CD4-positive, CD25-positive, alpha-beta regulatory T cell (primary cell): ENCODE measurements around the gene ZNF664. TPM values are rescaled to one million over a fixed set of nuclear protein-coding genes. Genes with fewer than 3 reads are reported as not detected.

Experiments used
- ATAC-seq, 2 donors: fragments of 150-1000 bp; cut with Tn5 transposase; one replicate each; pipeline ENCODE4 v1.10.0; 2021; ENCODE audit warnings: low read depth in 2 of 2, moderate number of reproducible peaks in 2 of 2, moderate library complexity in 1 of 2
- DNase-seq, 3 donors: peaks; one replicate each; pipeline versions ENCODE4 v3.0.0 to v3.0.0-alpha.2; 2012 to 2022; ENCODE audit warnings: mixed read lengths in 1 of 3
- H3K27ac ChIP-seq: one replicate; pipeline ENCODE4 v1.7.0; 2013; ENCODE audit warnings: mild to moderate bottlenecking, low read length; ENCODE audit not compliant: insufficient read depth, poor library complexity, severe bottlenecking
- H3K27me3 ChIP-seq: one replicate; pipeline ENCODE4 v1.7.0; 2013; ENCODE audit warnings: low read length; ENCODE audit not compliant: control insufficient read depth, insufficient read depth
- H3K36me3 ChIP-seq: one replicate; pipeline ENCODE4 v1.7.0; 2013; ENCODE audit warnings: mild to moderate bottlenecking, low read length, moderate library complexity; ENCODE audit not compliant: control insufficient read depth, insufficient read depth
- H3K4me1 ChIP-seq: 2 replicates; pipeline ENCODE4 v1.7.0; 2013; ENCODE audit warnings: mild to moderate bottlenecking, low read length; ENCODE audit not compliant: insufficient read depth, control insufficient read depth, poor library complexity, severe bottlenecking
- H3K4me3 ChIP-seq: one replicate; pipeline ENCODE4 v1.7.0; 2013; ENCODE audit warnings: low read depth, mild to moderate bottlenecking, low read length, moderate library complexity
- H3K9me3 ChIP-seq, 2 experiments: 1 replicate in 1 of 2; 2 replicates in 1 of 2; pipeline ENCODE4 v1.7.0; 2013; ENCODE audit warnings: low read length in 2 of 2, mild to moderate bottlenecking in 1 of 2, moderate library complexity in 1 of 2; ENCODE audit not compliant: control insufficient read depth in 2 of 2
- H3K27ac Mint-ChIP-seq, 3 donors: one replicate each; pipeline ENCODE4 v1.8.0; 2020 to 2022; ENCODE audit warnings: mild to moderate bottlenecking in 3 of 3, mixed read lengths in 3 of 3, moderate library complexity in 2 of 3
- H3K27me3 Mint-ChIP-seq: one replicate; pipeline ENCODE4 v1.8.0; 2022; ENCODE audit warnings: mild to moderate bottlenecking, mixed read lengths
- H3K36me3 Mint-ChIP-seq: one replicate; pipeline ENCODE4 v1.8.0; 2020; ENCODE audit warnings: mixed read lengths
- H3K4me1 Mint-ChIP-seq, 4 donors: one replicate each; pipeline ENCODE4 v1.8.0; 2020 to 2022; ENCODE audit warnings: mixed read lengths in 4 of 4, mild to moderate bottlenecking in 1 of 4
- H3K4me3 Mint-ChIP-seq, 4 donors: one replicate each; pipeline ENCODE4 v1.8.0; 2020 to 2022; ENCODE audit warnings: mild to moderate bottlenecking in 4 of 4, mixed read lengths in 4 of 4, moderate library complexity in 3 of 4
- H3K9me3 Mint-ChIP-seq, 7 donors: one replicate each; pipeline ENCODE4 v1.8.0; 2020 to 2022; ENCODE audit warnings: mixed read lengths in 7 of 7, mild to moderate bottlenecking in 3 of 7, moderate library complexity in 2 of 7
- polyA plus RNA-seq, 4 donors: library from polyadenylated mRNA; unstranded; fragments of 300-500 nt; fragmentation: Illumina TruSeq; gene quantifications; one replicate each; pipeline ENCODE4 v1.2.3, GENCODE V29; 2021
- total RNA-seq: library from RNA; stranded (reverse); gene quantifications from one replicate; pipeline ENCODE4 v1.2.3, GENCODE V29; 2022

The ZNF664 gene
- total and polyA plus RNA-seq, 5 donors from 2014 or later = 6.9 to 24.5 (median 10.0) TPM

GRCh38 chr12:124030510-124030909, 57.5 kb downstream of the ZNF664 start:
- Mint-ChIP-seq H3K4me3 (no peak overlapping the region), H3K9me3 (no peaks in the 10 kb centered on the region), H3K27me3 (peaks cover 8% of the 10 kb centered on the region), H3K36me3 (peaks cover 3% of the 10 kb centered on the region), H3K4me1 (no peaks in the 10 kb centered on the region), H3K27ac (no peak overlapping the region)
- Histone ChIP-seq H3K27ac (no peak overlapping the region), H3K4me3 (no peak overlapping the region), H3K27me3 (no peaks in the 10 kb centered on the region), H3K9me3 (no peaks in the 10 kb centered on the region), H3K4me1 (no peaks in the 10 kb centered on the region), H3K36me3 (no peaks in the 10 kb centered on the region)
- DNase-seq (no peak), ATAC-seq (no peak)

- peaks cover 3% of the 10 kb centered on the region for H3K36me3 Mint-ChIP-seq
- DNase-seq (no peak), ATAC-seq (no peak)
- H3K4me1 Mint-ChIP-seq = no peaks in the 10 kb centered on the region
- Histone ChIP-seq H3K9me3 (no peaks in the 10 kb centered on the region), H3K4me1 (no peaks in the 10 kb centered on the region), H3K27ac (no peak overlapping the region), H3K4me3 (no peak overlapping the region), H3K36me3 (no peaks in the 10 kb centered on the region), H3K27me3 (no peaks in the 10 kb centered on the region)
- H3K27ac Mint-ChIP-seq = no peak overlapping the region
- H3K4me3 Mint-ChIP-seq = no peak overlapping the region
- no peaks in the 10 kb centered on the region for H3K9me3 Mint-ChIP-seq
- peaks cover 4% of the 10 kb centered on the region for H3K27me3 Mint-ChIP-seq
Measured at GRCh38 chr12:124031058-124031457, 58.0 kb downstream of the ZNF664 start.

GRCh38 chr12:124032265-124032886, 59.4 kb downstream of the ZNF664 start:
- ATAC-seq = peak in 1 of 2 donors; percentile 39
- H3K27me3 ChIP-seq = no peaks in the 10 kb centered on the region
- Mint-ChIP-seq H3K4me3 (no peak overlapping the region), H3K27ac (no peak overlapping the region), H3K36me3 (peaks cover 3% of the 10 kb centered on the region), H3K4me1 (no peaks in the 10 kb centered on the region), H3K27me3 (peaks cover 10% of the 10 kb centered on the region), H3K9me3 (peaks cover 0 to 2% (median 0%) of the 10 kb centered on the region in 7 donors)
- no peaks in the 10 kb centered on the region for H3K36me3 ChIP-seq
- H3K4me1 ChIP-seq = no peaks in the 10 kb centered on the region
- DNase-seq = peak in 1 of 3 donors; percentile 21
- no peaks in the 10 kb centered on the region for H3K9me3 ChIP-seq
- no peak overlapping the region for H3K4me3 ChIP-seq
- no peak overlapping the region for H3K27ac ChIP-seq

- ATAC-seq (no peak), DNase-seq (no peak)
- H3K27me3 Mint-ChIP-seq = peaks cover 10% of the 10 kb centered on the region
- no peak overlapping the region for H3K4me3 ChIP-seq
- peaks cover 0 to 2% (median 0%) of the 10 kb centered on the region in 7 donors for H3K9me3 Mint-ChIP-seq
- no peak overlapping the region for H3K27ac Mint-ChIP-seq
- H3K27ac ChIP-seq = no peak overlapping the region
- H3K27me3 ChIP-seq = no peaks in the 10 kb centered on the region
- no peaks in the 10 kb centered on the region for H3K36me3 ChIP-seq
- no peaks in the 10 kb centered on the region for H3K4me1 ChIP-seq
- H3K4me3 Mint-ChIP-seq = no peak overlapping the region
- H3K36me3 Mint-ChIP-seq = no peaks in the 10 kb centered on the region
- no peaks in the 10 kb centered on the region for H3K9me3 ChIP-seq
- H3K4me1 Mint-ChIP-seq = no peaks in the 10 kb centered on the region
Measured at GRCh38 chr12:124033859-124034258, 60.8 kb downstream of the ZNF664 start.

- H3K9me3 ChIP-seq = no peaks in the 10 kb centered on the region
- H3K4me3 ChIP-seq = no peak overlapping the region
- no peaks in the 10 kb centered on the region for H3K4me1 ChIP-seq
- Mint-ChIP-seq H3K9me3 (peaks cover 0 to 2% (median 0%) of the 10 kb centered on the region in 7 donors), H3K36me3 (no peaks in the 10 kb centered on the region), H3K4me3 (no peak overlapping the region), H3K27ac (no peak overlapping the region), H3K4me1 (no peaks in the 10 kb centered on the region), H3K27me3 (peaks cover 10% of the 10 kb centered on the region)
- H3K27ac ChIP-seq = no peak overlapping the region
- H3K36me3 ChIP-seq = no peaks in the 10 kb centered on the region
- H3K27me3 ChIP-seq = no peaks in the 10 kb centered on the region
- no peak for DNase-seq
- ATAC-seq = no peak
Measured at GRCh38 chr12:124034297-124034696, 61.3 kb downstream of the ZNF664 start.

GRCh38 chr12:124035163-124035562, 62.1 kb downstream of the ZNF664 start:
- no peaks in the 10 kb centered on the region for H3K36me3 Mint-ChIP-seq

GRCh38 chr12:124036171-124036598, 63.2 kb downstream of the ZNF664 start:
- H3K27ac Mint-ChIP-seq = no peak overlapping the region

More at GRCh38 chr12:124035163-124035562, 62.1 kb downstream of the ZNF664 start:
- Histone ChIP-seq H3K36me3 (no peaks in the 10 kb centered on the region), H3K27ac (no peak overlapping the region), H3K4me1 (no peaks in the 10 kb centered on the region), H3K9me3 (no peaks in the 10 kb centered on the region), H3K27me3 (no peaks in the 10 kb centered on the region), H3K4me3 (no peak overlapping the region)
- Mint-ChIP-seq H3K9me3 (peaks cover 0 to 2% (median 0%) of the 10 kb centered on the region in 7 donors), H3K27me3 (peaks cover 10% of the 10 kb centered on the region), H3K4me3 (no peak overlapping the region), H3K4me1 (no peaks in the 10 kb centered on the region), H3K27ac (no peak overlapping the region)
- no peak for ATAC-seq
- no peak for DNase-seq

GRCh38 chr12:124036657-124037109, 63.7 kb downstream of the ZNF664 start:
- Histone ChIP-seq H3K4me1 (no peaks in the 10 kb centered on the region), H3K27ac (no peak overlapping the region), H3K36me3 (no peaks in the 10 kb centered on the region), H3K27me3 (no peaks in the 10 kb centered on the region), H3K4me3 (no peak overlapping the region), H3K9me3 (no peaks in the 10 kb centered on the region)
- Mint-ChIP-seq H3K4me3 (no peak overlapping the region), H3K27ac (peak overlapping the region in 1 of 3 donors; percentile 37), H3K4me1 (no peaks in the 10 kb centered on the region), H3K9me3 (peaks cover 0 to 2% (median 0%) of the 10 kb centered on the region in 7 donors), H3K27me3 (peaks cover 10% of the 10 kb centered on the region), H3K36me3 (peaks cover 3% of the 10 kb centered on the region)
- peak; percentile 7 to 47 (median 41) for DNase-seq
- ATAC-seq = no peak

More at GRCh38 chr12:124036171-124036598, 63.2 kb downstream of the ZNF664 start:
- H3K4me3 ChIP-seq = no peak overlapping the region
- no peaks in the 10 kb centered on the region for H3K9me3 ChIP-seq
- Mint-ChIP-seq H3K9me3 (peaks cover 0 to 2% (median 0%) of the 10 kb centered on the region in 7 donors), H3K4me1 (no peaks in the 10 kb centered on the region), H3K4me3 (no peak overlapping the region), H3K36me3 (peaks cover 3% of the 10 kb centered on the region), H3K27me3 (peaks cover 10% of the 10 kb centered on the region)
- no peak for DNase-seq
- H3K27me3 ChIP-seq = no peaks in the 10 kb centered on the region
- no peak overlapping the region for H3K27ac ChIP-seq
- no peaks in the 10 kb centered on the region for H3K36me3 ChIP-seq
- H3K4me1 ChIP-seq = no peaks in the 10 kb centered on the region
- ATAC-seq = no peak
